ENCODE data around the gene CHAT.

The CHAT gene

GRCh38 chr10:49597426-49598163, 16.2 kb upstream of the CHAT start:
- no peak for DNase-seq

DNA sequence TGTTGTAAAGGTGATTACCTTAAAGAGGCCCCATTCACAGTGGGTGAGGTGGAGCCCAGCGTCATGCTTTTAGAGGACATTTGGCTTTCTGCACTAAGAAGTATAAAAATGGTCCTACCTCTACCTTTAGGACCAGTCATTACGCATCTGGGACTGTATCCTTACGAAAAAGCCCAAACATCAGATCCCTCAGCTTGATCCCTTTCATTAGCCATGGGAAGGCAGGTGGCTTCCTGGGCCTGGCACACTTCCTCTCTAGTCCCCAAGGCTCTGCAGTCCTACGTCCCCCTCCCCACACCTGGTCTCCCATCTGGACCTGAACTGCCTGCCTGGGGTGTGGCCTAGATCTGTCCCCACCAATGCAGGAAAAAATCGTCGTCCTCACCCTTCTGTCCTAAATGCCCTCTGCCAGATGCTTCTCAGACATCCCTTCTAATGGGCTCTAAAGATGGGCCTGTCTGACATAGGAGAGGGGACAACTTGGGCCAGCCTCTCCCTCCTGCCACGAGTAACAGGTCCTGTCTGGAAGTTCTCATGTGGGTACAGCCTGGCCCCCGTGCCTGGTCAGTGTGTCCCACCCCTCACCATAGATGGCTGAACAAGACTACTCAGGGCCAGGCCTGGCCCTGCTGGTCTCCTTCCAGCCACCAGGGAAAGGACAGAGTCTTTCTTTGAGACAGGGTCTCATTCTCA, 15.5 kb upstream of the CHAT start:
- DNase-seq: no peak

DNA sequence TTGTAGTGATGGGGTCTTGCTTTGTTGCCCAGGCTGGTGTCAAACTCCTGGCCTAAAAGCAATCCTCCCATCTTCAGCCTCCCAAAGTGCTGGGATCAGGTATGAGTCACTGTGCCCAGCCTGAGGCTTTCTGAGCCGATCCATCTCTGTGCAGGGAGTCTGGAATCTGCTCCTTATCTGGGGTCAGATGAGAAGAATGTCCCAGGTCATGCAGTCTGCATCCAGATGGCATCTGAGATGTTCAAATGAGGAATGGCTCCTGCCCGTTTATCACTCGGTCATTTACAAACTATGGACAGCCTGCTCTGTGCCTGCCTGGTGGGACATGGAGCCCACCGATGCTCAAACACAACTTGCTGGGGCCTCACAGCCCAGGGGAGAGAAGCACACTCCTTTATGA, 14.9 kb upstream of the CHAT start:
- DNase-seq: no peak

- no peak for DNase-seq
These were observed 14.3 kb upstream of the CHAT start for GRCh38 chr10:49599546-49599945.

GRCh38 chr10:49600046-49600445, 13.8 kb upstream of the CHAT start:
- DNase-seq: no peak

GRCh38 chr10:49600781-49601400, 12.9 kb upstream of the CHAT start:
- no peak for DNase-seq

GRCh38 chr10:49601857-49602256, 12.0 kb upstream of the CHAT start:
- no peak for DNase-seq

DNA sequence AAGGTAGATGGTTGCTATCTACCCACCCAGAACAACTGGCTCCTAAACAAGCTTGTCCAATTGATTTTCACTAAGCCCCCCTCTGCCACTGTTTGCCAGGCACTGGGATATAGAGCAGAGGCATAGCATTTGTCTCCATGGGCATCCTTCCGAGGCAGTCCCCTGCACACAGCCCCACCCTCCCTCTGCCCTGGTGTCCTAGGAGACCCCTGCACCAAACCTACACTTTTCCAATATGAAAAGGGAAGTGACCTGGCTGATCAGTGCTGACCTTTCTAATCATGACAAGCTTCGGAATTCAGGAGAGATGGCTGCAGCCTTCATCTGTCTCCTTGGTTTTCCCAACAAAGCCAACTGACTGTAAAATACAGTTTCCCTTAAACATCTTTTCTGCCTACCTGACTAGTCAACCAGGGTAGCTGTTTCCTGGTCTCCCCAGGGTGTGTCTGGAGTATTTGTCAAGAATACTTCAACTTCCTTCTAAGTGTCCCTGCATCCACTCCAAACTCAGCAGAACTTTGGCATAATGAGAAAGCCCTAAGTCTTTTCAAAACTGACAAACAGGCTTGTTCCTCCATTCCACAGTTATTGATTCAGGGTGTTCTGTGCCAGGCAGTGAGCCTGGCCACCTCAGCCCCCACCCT, 11.3 kb upstream of the CHAT start:
- no peak for DNase-seq

- DNase-seq: no peak
These were observed 8.5 kb upstream of the CHAT start for GRCh38 chr10:49605216-49605938.

- no peak for DNase-seq
These were observed 7.8 kb upstream of the CHAT start for GRCh38 chr10:49605939-49606509.

- peak; percentile 55 for DNase-seq
These were observed 6.8 kb upstream of the CHAT start for GRCh38 chr10:49606981-49607535.

DNA sequence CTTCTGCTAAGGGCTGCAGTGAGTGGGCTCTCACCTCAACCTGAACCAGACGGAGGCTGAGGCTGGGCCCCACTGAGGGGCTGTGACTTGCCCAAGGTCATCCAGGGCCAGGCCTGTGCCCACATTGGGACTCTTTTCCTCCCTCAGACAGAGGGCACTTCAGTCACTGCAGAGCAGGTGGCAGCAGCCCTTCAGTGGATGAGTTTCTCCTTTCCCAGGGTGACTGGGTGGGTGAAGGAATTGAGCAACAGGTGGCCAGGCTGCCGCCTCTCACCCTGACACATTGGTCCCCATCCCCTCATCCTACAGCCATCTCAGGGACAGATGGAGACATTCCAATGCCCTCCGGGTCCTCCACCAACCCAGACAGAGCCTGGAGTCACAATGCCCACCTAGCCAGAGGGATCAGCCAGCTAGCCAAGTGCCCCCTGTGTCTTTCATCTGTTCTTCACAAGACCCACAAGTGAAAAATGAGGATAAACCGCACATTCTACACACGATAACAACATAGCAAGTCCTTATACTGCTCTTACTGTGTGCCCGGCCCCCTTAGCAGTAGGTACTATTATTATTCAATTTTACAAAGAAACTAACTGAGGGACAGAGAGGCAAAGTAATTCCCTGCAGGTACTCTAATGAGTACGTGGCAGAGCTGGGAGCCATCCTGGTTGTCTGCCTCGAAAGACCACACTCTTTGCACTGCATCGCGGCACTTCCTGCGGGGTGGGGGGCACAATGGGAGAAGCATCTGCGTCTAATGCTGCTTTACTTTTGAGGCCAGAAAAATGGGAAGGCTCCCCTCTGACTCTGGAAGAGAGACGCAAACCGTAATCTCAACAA, 5.5 kb upstream of the CHAT start:
- no peak for DNase-seq

GRCh38 chr10:49609006-49609282, 4.9 kb upstream of the CHAT start:
- no peak for DNase-seq

DNA sequence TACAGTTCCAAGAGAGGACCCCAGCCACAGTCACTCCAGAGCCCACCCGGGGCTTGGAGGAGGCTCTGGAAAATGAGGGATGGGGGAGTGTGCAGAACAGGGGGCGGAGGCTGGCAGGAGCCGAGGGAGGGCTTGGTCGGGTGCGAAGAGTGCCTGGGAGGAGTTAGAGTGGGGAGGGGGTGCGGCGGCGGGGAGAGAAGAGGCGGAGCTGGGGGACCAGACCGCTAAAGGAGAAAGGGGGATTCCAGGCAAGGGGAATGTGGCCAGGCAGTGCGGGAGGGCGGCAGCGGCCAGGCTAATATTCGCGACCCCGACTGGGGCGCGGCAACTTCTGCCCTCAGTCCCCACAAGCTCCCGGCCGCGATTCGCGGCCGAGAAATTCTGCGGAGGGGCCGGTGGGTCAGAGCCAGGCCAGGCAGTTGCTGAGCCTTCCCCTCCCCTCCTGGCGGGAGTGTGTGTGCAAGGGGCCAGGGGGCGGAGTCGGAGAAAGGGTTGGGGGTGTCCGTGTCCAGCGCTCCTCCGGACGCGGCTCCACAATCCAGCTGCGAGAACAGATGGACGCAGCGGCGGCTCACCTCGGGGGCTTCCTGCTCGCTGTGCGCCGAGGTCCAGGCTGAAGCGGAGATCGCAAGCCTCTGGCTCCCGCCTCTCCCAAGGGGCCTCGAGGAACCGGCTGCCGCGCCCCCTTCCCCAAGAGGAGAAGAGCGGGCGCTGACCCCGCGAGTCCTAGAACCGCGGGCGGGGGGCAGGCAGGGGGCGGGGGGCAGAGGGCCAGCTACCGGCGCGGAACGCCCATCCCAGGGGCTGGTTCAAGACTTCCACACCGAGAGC, 4.3 kb upstream of the CHAT start:
- DNase-seq: no peak

DNA sequence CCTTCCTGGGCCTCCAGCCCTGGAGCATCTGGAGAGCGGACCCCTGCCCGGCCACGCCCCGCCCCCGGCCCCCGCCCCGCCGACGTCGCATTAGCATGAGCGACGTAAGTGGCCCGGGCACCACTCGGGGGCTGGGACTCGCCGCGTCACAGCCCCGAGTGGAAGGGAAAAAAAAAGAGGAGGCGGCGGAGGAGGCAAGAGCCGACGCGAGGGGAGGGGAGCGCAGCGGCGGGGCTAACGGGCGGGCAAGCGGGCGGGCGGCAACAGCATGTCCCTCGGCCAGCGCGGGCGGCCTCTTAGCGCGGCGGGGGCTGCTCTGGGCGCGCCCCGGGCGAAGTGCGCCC, 3.8 kb upstream of the CHAT start, which contains the start of gene SLC18A3:
Gene SLC18A3, plus strand, starts transcription at position 197 of the 344 bp plus-strand sequence. CDS start 431 bp downstream, outside the sequence.
- DNase-seq: no peak

DNA sequence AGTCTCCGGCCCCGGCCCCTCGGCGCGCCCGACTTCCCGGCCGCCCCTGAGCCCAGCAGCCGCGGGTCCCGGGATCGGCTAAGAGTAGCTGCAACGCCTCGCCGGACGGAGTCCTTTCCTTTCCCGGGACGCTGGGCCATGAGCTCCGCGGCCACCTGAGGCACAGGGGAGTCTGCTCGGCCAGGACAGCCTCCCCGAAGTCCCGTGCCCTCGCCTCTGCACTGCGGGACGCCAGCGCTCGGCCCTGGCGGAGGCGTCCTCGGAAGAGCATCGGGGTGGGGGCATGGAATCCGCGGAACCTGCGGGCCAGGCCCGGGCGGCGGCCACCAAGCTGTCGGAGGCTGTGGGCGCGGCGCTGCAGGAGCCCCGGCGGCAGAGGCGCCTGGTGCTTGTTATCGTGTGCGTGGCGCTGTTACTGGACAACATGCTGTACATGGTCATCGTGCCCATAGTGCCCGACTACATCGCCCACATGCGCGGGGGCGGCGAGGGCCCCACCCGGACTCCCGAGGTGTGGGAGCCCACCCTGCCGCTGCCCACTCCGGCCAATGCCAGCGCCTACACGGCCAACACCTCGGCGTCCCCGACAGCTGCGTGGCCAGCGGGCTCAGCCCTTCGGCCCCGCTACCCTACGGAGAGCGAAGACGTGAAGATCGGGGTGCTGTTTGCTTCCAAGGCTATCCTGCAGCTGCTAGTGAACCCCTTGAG, 3.2 kb upstream of the CHAT start:
- no peak for DNase-seq

- no peak for DNase-seq
These were observed 2.5 kb upstream of the CHAT start for GRCh38 chr10:49611166-49611815.

DNA sequence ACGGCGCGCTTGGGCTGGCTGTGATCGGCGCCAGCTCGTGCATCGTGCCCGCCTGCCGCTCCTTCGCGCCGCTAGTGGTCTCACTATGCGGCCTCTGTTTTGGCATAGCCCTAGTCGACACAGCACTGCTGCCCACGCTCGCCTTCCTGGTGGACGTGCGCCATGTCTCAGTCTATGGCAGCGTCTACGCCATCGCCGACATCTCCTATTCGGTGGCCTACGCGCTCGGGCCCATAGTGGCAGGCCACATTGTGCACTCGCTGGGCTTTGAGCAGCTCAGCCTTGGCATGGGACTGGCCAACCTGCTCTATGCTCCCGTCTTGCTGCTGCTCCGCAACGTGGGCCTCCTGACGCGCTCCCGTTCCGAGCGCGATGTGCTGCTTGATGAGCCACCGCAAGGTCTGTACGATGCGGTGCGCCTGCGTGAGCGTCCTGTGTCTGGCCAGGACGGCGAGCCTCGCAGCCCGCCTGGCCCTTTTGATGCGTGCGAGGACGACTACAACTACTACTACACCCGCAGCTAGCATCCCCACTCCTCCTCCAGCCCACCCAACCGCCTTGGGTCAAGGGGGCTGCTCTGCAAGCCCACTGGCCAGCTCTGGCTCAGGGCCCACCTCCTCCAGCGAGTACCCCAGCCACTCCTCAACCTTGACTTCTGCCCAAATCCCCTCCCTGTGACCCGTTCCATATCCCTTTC, 1.9 kb upstream of the CHAT start:
- no peak for DNase-seq
